ENCODE measurements around the gene SCUBE1. TPM values are rescaled to one million over a fixed set of nuclear protein-coding genes. Genes with fewer than 3 reads are reported as not detected.

SCUBE1 gene
- total RNA-seq, 1 donor from 2014 or later = 0.91 TPM

DNA sequence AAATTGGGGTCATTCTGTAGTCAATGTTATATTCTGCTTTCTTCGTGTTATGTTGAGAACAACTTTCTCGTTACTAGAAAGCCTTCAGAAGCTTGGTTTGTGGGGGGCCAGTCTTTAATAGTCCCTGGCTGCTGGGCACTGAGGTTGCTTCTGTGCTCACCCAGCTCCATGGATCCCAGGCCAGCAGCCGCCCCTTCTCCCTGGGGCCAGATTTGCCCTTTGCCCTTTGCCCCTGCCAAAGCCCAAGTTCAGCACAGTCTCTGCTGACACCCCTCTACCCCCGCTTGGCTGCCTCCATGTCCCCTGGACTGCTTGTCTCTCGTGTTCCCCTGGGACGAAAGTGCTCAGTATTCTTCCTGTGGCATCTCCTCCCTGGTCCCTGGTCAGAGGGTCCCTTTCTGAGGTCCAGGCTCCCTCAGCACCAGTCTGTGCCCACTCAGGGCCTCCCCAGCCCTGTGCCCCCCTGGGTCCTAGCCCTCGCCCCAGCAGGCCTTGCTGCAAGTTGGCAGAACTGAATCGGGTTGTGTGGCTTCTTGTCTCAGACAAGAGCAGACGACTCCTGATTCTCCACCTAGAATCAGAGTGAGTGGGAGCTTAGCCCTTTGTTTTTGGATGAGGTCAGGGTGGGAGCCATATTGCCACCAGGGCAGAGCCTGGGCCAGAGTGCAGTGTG, 185.2 kb downstream of the SCUBE1 start:
- Mint-ChIP-seq H3K4me1 (ENCODE audit: unreplicated experiment) (peaks cover 17% of the 10 kb centered on the region), H3K36me3 (ENCODE audit: unreplicated experiment) (no peaks in the 10 kb centered on the region), H3K4me3 (ENCODE audit: unreplicated experiment) (no peak overlapping the region), H3K27ac (ENCODE audit: unreplicated experiment) (no peak overlapping the region), H3K9me3 (ENCODE audit: unreplicated experiment) (no peaks in the 10 kb centered on the region), H3K27me3 (ENCODE audit: unreplicated experiment) (no peaks in the 10 kb centered on the region)
- no peak for DNase-seq (ENCODE audit: extremely low spot score, unreplicated experiment)
- TF ChIP-seq, protein P1, sequence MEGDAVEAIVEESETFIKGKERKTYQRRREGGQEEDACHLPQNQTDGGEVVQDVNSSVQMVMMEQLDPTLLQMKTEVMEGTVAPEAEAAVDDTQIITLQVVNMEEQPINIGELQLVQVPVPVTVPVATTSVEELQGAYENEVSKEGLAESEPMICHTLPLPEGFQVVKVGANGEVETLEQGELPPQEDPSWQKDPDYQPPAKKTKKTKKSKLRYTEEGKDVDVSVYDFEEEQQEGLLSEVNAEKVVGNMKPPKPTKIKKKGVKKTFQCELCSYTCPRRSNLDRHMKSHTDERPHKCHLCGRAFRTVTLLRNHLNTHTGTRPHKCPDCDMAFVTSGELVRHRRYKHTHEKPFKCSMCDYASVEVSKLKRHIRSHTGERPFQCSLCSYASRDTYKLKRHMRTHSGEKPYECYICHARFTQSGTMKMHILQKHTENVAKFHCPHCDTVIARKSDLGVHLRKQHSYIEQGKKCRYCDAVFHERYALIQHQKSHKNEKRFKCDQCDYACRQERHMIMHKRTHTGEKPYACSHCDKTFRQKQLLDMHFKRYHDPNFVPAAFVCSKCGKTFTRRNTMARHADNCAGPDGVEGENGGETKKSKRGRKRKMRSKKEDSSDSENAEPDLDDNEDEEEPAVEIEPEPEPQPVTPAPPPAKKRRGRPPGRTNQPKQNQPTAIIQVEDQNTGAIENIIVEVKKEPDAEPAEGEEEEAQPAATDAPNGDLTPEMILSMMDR (IDR thresholded peaks at IDR 0.05) = no peak

DNA sequence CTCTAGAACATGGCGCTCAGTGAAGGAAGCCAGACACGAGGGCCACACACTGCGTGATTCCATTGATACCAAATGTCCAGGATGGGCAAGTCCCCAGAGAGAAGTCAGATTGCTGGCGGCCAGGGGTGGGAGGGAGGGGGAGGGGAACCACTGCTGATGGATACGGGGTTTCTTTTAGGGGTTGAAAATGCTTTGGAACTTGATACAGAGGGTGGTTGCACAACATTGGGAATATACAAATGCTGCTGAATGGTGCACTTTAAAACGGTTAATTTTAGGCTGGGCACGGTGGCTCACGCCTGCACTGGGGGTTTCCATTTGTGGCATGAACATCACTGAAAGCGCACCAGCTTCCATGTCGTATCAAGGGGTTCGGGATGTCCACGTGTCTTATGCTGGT, 186.8 kb downstream of the SCUBE1 start:
- Mint-ChIP-seq H3K9me3 (ENCODE audit: unreplicated experiment) (no peaks in the 10 kb centered on the region), H3K27me3 (ENCODE audit: unreplicated experiment) (no peaks in the 10 kb centered on the region), H3K4me1 (ENCODE audit: unreplicated experiment) (peaks cover 27% of the 10 kb centered on the region), H3K4me3 (ENCODE audit: unreplicated experiment) (no peak overlapping the region), H3K36me3 (ENCODE audit: unreplicated experiment) (no peaks in the 10 kb centered on the region), H3K27ac (ENCODE audit: unreplicated experiment) (no peak overlapping the region)
- DNase-seq (ENCODE audit: extremely low spot score, unreplicated experiment) = no peak
- TF ChIP-seq, protein P1 (IDR thresholded peaks at IDR 0.05) = no peak

DNA sequence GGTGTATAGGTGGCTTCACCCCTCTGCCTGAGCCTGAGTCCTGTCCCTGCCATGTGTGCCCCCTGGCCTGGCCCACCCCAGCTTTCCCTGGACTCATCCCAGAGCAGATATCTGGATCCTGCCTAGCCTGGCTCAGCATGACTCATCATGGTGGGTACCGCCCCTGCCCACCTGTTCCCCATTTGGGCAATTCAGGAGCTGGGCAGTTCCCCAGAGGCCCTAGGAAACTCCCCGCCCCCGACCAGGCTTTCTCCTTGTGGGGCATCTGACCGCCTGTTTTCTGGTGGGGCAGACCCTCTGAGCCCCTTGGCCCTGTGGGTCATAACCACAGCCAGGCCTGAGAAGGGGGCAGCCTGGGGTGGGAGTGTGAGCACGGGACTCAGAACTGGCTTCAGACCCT, 187.4 kb downstream of the SCUBE1 start:
- no peak for DNase-seq (ENCODE audit: extremely low spot score, unreplicated experiment)
- H3K27ac Mint-ChIP-seq (ENCODE audit: unreplicated experiment) = no peak overlapping the region
- H3K27me3 Mint-ChIP-seq (ENCODE audit: unreplicated experiment) = no peaks in the 10 kb centered on the region
- no peak overlapping the region for H3K4me3 Mint-ChIP-seq (ENCODE audit: unreplicated experiment)
- H3K9me3 Mint-ChIP-seq (ENCODE audit: unreplicated experiment) = no peaks in the 10 kb centered on the region
- TF ChIP-seq, protein P1 (IDR thresholded peaks at IDR 0.05) = no peak
- H3K36me3 Mint-ChIP-seq (ENCODE audit: unreplicated experiment) = no peaks in the 10 kb centered on the region
- peaks cover 31% of the 10 kb centered on the region for H3K4me1 Mint-ChIP-seq (ENCODE audit: unreplicated experiment)

DNA sequence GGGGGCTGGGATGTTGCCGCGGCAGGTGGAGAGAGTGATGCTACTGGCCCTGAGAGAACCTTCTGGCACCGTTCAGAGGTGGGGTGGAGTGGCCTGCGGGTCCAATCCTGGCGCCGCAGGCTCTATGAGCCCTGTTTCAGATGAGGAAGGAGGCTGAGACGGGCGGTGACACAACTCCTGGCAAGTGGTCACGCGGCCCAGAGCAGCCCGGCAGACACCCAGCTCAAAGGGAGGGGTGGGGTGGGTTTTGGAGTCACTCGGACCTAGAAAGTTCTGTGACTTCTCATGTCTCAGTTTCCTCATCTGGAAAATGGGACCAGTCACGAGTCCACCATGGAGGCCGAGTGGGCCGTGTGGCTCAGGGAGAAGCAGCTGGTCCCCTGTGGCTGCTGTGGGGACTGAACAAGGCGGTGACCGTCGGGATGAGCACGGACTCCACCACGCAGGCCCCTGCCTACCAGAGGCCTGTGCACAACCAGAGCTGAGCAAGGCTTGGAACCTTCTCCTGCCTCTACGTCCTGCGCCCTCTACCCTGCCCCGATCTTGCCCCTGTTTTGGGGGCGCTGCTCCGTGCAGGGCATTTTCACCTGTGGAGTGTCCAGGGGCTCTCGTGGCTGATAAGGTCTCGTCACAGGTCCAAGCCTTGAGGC, 188.2 kb downstream of the SCUBE1 start:
- Mint-ChIP-seq H3K36me3 (ENCODE audit: unreplicated experiment) (no peaks in the 10 kb centered on the region), H3K4me1 (ENCODE audit: unreplicated experiment) (peaks cover 27% of the 10 kb centered on the region), H3K27me3 (ENCODE audit: unreplicated experiment) (no peaks in the 10 kb centered on the region), H3K9me3 (ENCODE audit: unreplicated experiment) (no peaks in the 10 kb centered on the region), H3K4me3 (ENCODE audit: unreplicated experiment) (no peak overlapping the region), H3K27ac (ENCODE audit: unreplicated experiment) (no peak overlapping the region)
- no peak for DNase-seq (ENCODE audit: extremely low spot score, unreplicated experiment)
- TF ChIP-seq, protein P1 (IDR thresholded peaks at IDR 0.05) = no peak

GRCh38 chr22:43153899-43154298, 189.3 kb downstream of the SCUBE1 start:
- Mint-ChIP-seq H3K4me1 (ENCODE audit: unreplicated experiment) (peaks cover 23% of the 10 kb centered on the region), H3K27me3 (ENCODE audit: unreplicated experiment) (no peaks in the 10 kb centered on the region), H3K27ac (ENCODE audit: unreplicated experiment) (no peak overlapping the region), H3K36me3 (ENCODE audit: unreplicated experiment) (no peaks in the 10 kb centered on the region), H3K4me3 (ENCODE audit: unreplicated experiment) (no peak overlapping the region), H3K9me3 (ENCODE audit: unreplicated experiment) (no peaks in the 10 kb centered on the region)
- DNase-seq (ENCODE audit: extremely low spot score, unreplicated experiment) = no peak
- TF ChIP-seq, protein P1 (IDR thresholded peaks at IDR 0.05) = no peak
